ENCODE results near the gene SCRN3.
"Not testable (repeated sequence)": the region's sequence is repeated elsewhere in the genome, so short reads cannot be mapped to it uniquely, and the experiment has no call there.

SCRN3 gene, protein sequence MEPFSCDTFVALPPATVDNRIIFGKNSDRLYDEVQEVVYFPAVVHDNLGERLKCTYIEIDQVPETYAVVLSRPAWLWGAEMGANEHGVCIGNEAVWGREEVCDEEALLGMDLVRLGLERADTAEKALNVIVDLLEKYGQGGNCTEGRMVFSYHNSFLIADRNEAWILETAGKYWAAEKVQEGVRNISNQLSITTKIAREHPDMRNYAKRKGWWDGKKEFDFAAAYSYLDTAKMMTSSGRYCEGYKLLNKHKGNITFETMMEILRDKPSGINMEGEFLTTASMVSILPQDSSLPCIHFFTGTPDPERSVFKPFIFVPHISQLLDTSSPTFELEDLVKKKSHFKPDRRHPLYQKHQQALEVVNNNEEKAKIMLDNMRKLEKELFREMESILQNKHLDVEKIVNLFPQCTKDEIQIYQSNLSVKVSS

DNA sequence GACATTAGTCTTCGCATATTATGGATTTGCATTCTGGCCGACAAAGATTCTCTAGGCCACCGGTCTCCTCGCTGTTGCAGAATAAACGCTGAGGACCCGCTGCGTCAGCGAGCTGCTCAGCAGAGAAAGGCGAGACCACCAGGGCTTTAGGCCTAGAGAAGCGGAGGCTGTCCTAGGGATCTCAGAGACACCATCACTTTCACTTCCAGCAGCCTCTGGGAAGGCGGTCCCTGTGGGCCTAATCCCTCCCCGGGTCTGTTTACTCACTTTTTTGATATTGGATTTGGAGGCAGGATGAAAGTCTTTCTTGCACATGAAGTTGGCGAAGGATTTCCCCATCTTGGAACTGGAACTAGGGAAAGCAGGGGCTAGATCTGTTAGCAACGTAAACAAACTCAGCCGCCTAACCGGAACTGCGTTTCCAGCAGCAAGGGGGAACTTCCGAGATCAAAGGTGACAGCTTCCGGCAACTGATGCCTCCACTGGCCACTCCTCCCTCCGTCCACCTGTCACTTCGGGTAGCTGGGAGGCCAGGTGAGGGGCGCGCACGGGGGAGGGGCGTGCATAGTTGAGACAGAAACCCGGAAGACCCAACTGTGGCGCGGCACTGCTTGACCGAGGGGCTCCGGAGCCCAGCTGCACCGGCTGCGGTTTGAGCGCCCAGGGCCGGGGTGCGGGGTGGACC, at the start of gene SCRN3:
TSS of gene SCRN3 (plus strand) at position 447 of the 685 bp plus-strand sequence. CDS start 2,554 bp downstream, outside the sequence.
- CTCF ChIA-PET, result interaction anchor here (0.5 to 1.5 kb wide), 2 partner anchors 151 to 161 kb away, joined by 3 to 4 read pairs; no protein-coding TSS in a partner anchor
- POLR2A ChIA-PET, result interaction anchor here (1.0 to 1.3 kb wide), 3 partner anchors 27 to 175 kb away, joined by 3 to 6 read pairs (median 3); no protein-coding TSS in a partner anchor
- no peak for TF ChIP-seq FOXA1 (IDR thresholded peaks at IDR 0.05)
- TF ChIP-seq FOXK2 (IDR thresholded peaks at IDR 0.05), result no peak
- TF ChIP-seq CTBP1 (IDR thresholded peaks at IDR 0.05; ENCODE audit: borderline replicate concordance), result no peak
- TF ChIP-seq, protein P1, sequence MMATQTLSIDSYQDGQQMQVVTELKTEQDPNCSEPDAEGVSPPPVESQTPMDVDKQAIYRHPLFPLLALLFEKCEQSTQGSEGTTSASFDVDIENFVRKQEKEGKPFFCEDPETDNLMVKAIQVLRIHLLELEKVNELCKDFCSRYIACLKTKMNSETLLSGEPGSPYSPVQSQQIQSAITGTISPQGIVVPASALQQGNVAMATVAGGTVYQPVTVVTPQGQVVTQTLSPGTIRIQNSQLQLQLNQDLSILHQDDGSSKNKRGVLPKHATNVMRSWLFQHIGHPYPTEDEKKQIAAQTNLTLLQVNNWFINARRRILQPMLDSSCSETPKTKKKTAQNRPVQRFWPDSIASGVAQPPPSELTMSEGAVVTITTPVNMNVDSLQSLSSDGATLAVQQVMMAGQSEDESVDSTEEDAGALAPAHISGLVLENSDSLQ (IDR thresholded peaks at IDR 0.05), result peak; percentile 69
- TF ChIP-seq LEF1 (IDR thresholded peaks at IDR 0.05; ENCODE audit: borderline replicate concordance), result no peak
- TF ChIP-seq NFRKB (IDR thresholded peaks at IDR 0.05), result no peak
- TF ChIP-seq HDGF (IDR thresholded peaks at IDR 0.05; ENCODE audit: borderline replicate concordance), result no peak
- TF ChIP-seq FOXM1 (IDR thresholded peaks at IDR 0.05; ENCODE audit: borderline replicate concordance), result no peak
- TF ChIP-seq L3MBTL2 (conservative IDR thresholded peaks at IDR 0.05), result 0 out of 2 replicates have a peak, but pooled peaks have one; percentile 6
- TF ChIP-seq ELF4 (IDR thresholded peaks at IDR 0.05), result 0 out of 2 replicates have a peak, but pooled peaks have one; percentile 24
- no peak for TF ChIP-seq ARNT (IDR thresholded peaks at IDR 0.05)
- TF ChIP-seq SP1 (IDR thresholded peaks at IDR 0.05), result no peak
- TF ChIP-seq BHLHE40 (IDR thresholded peaks at IDR 0.05; ENCODE audit: borderline replicate concordance), result no peak
- no peak for TF ChIP-seq ZNF384 (IDR thresholded peaks at IDR 0.05)
- no peak for TF ChIP-seq TARDBP (IDR thresholded peaks at IDR 0.05)
- TF ChIP-seq SUZ12 (IDR thresholded peaks at IDR 0.05), result no peak
- DNase-seq (ENCODE audit: extremely low spot score), result peak; percentile 80

DNA sequence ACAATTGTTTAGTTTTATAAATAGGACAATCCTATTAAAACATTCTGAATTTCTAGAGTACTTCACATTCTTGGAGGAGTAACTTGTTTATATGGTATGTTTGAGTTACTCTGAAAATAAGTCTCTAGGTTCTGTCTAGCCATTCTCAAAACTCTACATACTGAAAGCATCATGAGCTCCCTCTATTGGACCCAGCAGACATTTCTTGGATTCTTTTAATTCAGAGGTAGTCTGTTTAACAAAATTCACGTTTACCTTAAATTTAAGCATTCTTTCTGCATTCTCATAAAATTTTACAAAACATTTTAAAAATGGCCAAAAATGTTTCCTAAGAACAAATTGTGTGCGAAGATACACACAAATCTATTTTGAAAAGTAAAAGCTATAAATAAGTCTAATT, 45.5 kb upstream of the SCRN3 start:
- POLR2A ChIA-PET, result no interaction called here
- CTCF ChIA-PET, result interaction anchor here (0.6 to 1.1 kb wide), 5 partner anchors 19 to 517 kb away, joined by 3 to 6 read pairs (median 4); no protein-coding TSS in a partner anchor
- no peak for DNase-seq (ENCODE audit: extremely low spot score)
- TF ChIP-seq FOXK2 (IDR thresholded peaks at IDR 0.05), result no peak
- TF ChIP-seq L3MBTL2 (conservative IDR thresholded peaks at IDR 0.05), result no peak
- TF ChIP-seq ZNF384 (IDR thresholded peaks at IDR 0.05), result no peak

DNA sequence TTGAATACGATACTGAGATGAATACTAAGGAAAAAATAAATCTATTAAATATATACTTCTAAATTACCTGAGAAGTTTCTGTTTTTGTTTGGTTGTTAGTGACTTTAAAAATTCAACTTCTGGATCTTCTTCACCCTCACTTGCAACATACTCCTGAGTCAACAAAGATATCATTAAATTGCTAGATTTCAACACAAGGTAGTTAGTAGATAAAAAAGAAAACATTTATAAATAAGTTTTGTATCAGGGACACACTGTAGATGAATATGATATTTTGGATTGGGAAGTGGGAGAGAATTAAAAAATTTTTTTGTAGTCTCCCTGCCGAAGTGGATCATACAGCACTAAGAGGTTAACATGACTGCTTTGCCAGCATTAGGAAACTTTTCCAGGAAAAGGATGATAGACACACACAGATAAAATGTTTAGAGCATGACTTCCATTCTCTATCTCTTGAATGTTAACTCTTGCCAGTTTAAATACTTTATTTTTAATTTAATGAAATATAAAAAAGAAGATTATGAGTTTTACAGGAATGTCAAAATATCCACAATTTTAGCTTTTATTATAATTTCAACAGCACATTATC, 44.8 kb upstream of the SCRN3 start:
- no peak for TF ChIP-seq FOXA1 (IDR thresholded peaks at IDR 0.05)
- no peak for TF ChIP-seq ARNT (IDR thresholded peaks at IDR 0.05)
- no peak for TF ChIP-seq L3MBTL2 (conservative IDR thresholded peaks at IDR 0.05)
- TF ChIP-seq SUZ12 (IDR thresholded peaks at IDR 0.05), result no peak
- TF ChIP-seq TARDBP (IDR thresholded peaks at IDR 0.05), result no peak
- TF ChIP-seq ELF4 (IDR thresholded peaks at IDR 0.05), result no peak
- TF ChIP-seq FOXK2 (IDR thresholded peaks at IDR 0.05), result no peak
- no peak for TF ChIP-seq BHLHE40 (IDR thresholded peaks at IDR 0.05; ENCODE audit: borderline replicate concordance)
- TF ChIP-seq HDGF (IDR thresholded peaks at IDR 0.05; ENCODE audit: borderline replicate concordance), result no peak
- CTCF ChIA-PET, result interaction anchor here (0.6 to 1.1 kb wide), 3 partner anchors 18 to 197 kb away, joined by 3 to 5 read pairs (median 4); no protein-coding TSS in a partner anchor
- no peak for DNase-seq (ENCODE audit: extremely low spot score)
- POLR2A ChIA-PET, result no interaction called here

DNA sequence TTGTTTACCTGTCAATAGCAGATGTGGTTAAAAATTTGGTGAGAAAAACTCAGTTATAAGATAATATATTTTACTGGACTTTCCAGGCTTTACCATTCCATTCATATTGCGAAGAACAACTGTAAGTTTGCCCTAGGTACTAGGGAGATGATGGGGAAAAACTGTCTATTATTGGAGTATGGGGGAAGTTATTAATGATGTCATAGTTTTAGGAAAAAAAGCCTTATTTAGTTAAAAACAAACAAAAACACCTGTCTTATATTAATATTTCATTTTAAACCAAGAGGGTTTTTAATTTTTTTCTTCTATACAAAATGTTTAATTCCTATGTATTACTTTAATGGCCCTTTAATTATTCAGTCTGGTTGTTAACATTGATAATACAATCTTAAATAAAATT, 42.5 kb upstream of the SCRN3 start:
- DNase-seq (ENCODE audit: extremely low spot score), result no peak
- CTCF ChIA-PET, result interaction anchor here (0.7 kb wide), 1 partner anchor 9 kb away, joined by 3 read pairs; no protein-coding TSS in a partner anchor
- no peak for TF ChIP-seq TARDBP (IDR thresholded peaks at IDR 0.05)
- TF ChIP-seq, protein P1 (IDR thresholded peaks at IDR 0.05), result no peak
- TF ChIP-seq ELF4 (IDR thresholded peaks at IDR 0.05), result no peak
- TF ChIP-seq FOXA1 (IDR thresholded peaks at IDR 0.05), result no peak
- no peak for TF ChIP-seq FOXK2 (IDR thresholded peaks at IDR 0.05)
- no peak for TF ChIP-seq LEF1 (IDR thresholded peaks at IDR 0.05; ENCODE audit: borderline replicate concordance)
- TF ChIP-seq L3MBTL2 (conservative IDR thresholded peaks at IDR 0.05), result no peak
- TF ChIP-seq BHLHE40 (IDR thresholded peaks at IDR 0.05; ENCODE audit: borderline replicate concordance), result no peak
- POLR2A ChIA-PET, result no interaction called here

DNA sequence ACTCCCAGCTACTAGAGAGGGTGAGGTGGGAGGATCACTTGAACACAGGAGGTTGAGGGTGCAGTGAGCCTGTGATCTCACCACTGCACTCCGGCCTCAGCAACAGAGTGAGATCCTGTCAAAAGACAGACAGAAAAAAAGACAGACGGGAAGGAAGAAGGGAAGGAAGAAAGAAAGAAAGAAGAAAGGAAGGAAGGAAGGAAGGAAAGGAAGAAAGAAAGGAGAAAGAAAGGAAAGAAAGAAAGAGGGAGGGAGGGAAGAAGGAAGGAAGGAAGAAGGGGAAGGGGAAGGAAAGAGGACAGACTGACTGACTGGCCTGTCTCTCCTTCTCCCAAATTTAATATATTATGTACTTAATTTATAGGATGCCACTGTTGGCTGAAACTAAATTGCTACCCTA, 39.2 kb upstream of the SCRN3 start:
- POLR2A ChIA-PET, result no interaction called here
- no peak for DNase-seq (ENCODE audit: extremely low spot score)
- CTCF ChIA-PET, result no interaction called here
- no peak for TF ChIP-seq TARDBP (IDR thresholded peaks at IDR 0.05)
- TF ChIP-seq L3MBTL2 (conservative IDR thresholded peaks at IDR 0.05), result no peak
- no peak for TF ChIP-seq SP1 (IDR thresholded peaks at IDR 0.05)
- no peak for TF ChIP-seq NFRKB (IDR thresholded peaks at IDR 0.05)
- no peak for TF ChIP-seq ZNF384 (IDR thresholded peaks at IDR 0.05)
- no peak for TF ChIP-seq FOXA1 (IDR thresholded peaks at IDR 0.05)
- no peak for TF ChIP-seq SUZ12 (IDR thresholded peaks at IDR 0.05)
- no peak for TF ChIP-seq BHLHE40 (IDR thresholded peaks at IDR 0.05; ENCODE audit: borderline replicate concordance)
- TF ChIP-seq, protein P1 (IDR thresholded peaks at IDR 0.05), result no peak
- no peak for TF ChIP-seq FOXM1 (IDR thresholded peaks at IDR 0.05; ENCODE audit: borderline replicate concordance)
- TF ChIP-seq ELF4 (IDR thresholded peaks at IDR 0.05), result no peak
- no peak for TF ChIP-seq LEF1 (IDR thresholded peaks at IDR 0.05; ENCODE audit: borderline replicate concordance)
- no peak for TF ChIP-seq HDGF (IDR thresholded peaks at IDR 0.05; ENCODE audit: borderline replicate concordance)
- TF ChIP-seq CTBP1 (IDR thresholded peaks at IDR 0.05; ENCODE audit: borderline replicate concordance), result no peak
- TF ChIP-seq ARNT (IDR thresholded peaks at IDR 0.05), result no peak
- TF ChIP-seq FOXK2 (IDR thresholded peaks at IDR 0.05), result no peak

DNA sequence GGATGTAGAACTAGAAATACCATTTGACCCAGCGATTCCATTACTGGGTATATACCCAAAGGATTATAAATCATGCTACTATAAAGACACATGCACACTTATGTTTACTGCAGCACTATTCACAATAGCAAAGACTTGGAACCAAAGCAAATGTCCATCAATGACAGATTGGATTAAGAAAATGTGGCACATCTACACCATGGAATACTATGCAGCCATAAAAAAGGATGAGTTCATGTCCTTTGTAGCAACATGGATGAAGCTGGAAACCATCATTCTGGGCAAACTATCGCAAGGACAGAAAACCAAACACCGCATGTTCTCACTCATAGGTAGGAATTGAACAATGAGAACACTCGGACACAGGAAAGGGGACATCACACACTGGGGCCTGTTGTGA, 35.9 kb upstream of the SCRN3 start:
- CTCF ChIA-PET, POLR2A ChIA-PET: not testable (repeated sequence)

More for the DNA sequence above, 35.9 kb upstream of the SCRN3 start:
- DNase-seq (ENCODE audit: extremely low spot score), result not testable (repeated sequence)

Measured in HEK293T (cell line).